OCI-LY3 (cell line): ENCODE results near the gene CAP1.

Experiments
- H2AFZ ChIP-seq: fragments of 200-600, 300-600 bp; shearing (Covaris generic); 2 replicates; pipeline ENCODE4 v1.6.0; 2014; ENCODE audit warnings: antibody characterized with exemption, low read depth, low read length
- H3K27ac ChIP-seq: fragments of 200-600, 300-600 bp; sonication (generic); 2 replicates; pipeline ENCODE4 v1.5.1; 2014; ENCODE audit warnings: mild to moderate bottlenecking, low read length, moderate library complexity, mixed read lengths
- H3K27me3 ChIP-seq: fragments of 200-600, 300-600 bp; sonication (generic); 2 replicates; pipeline ENCODE4 v1.6.1; 2014; ENCODE audit warnings: low read depth, low read length, mixed read lengths
- H3K36me3 ChIP-seq: fragments of 200-600, 300-600 bp; sonication (generic); replicated peaks from 2 replicates; pipeline ENCODE3; 2014; ENCODE audit warnings: low read depth, low read length, mixed read lengths
- H3K4me1 ChIP-seq: fragments of 300-600, 200-600 bp; sonication (generic); 2 replicates; pipeline ENCODE4 v1.6.1; 2014; ENCODE audit warnings: low read length, mixed read lengths
- H3K4me2 ChIP-seq: fragments of 200-600, 300-600 bp; sonication (generic); 2 replicates; pipeline ENCODE4 v1.6.1; 2014; ENCODE audit warnings: low read length, mixed read lengths
- H3K4me3 ChIP-seq: fragments of 300-600, 200-600 bp; sonication (generic); 2 replicates; pipeline ENCODE4 v1.5.1; 2014; ENCODE audit warnings: antibody characterized with exemption, mild to moderate bottlenecking, low read length, moderate library complexity
- H3K79me2 ChIP-seq: fragments of 300-600, 200-600 bp; shearing (Covaris generic); 2 replicates; pipeline ENCODE4 v1.6.1; 2014; ENCODE audit warnings: mild to moderate bottlenecking, low read length, mixed read lengths
- H3K9ac ChIP-seq: fragments of 300-600, 200-600 bp; shearing (Covaris generic); 2 replicates; pipeline ENCODE4 v1.6.0; 2014; ENCODE audit warnings: mild to moderate bottlenecking, low read length, moderate library complexity
- H3K9me3 ChIP-seq: fragments of 200-600, 300-600 bp; shearing (Covaris generic); 2 replicates; pipeline ENCODE4 v1.6.1; 2014; ENCODE audit warnings: low read length, mixed read lengths; ENCODE audit not compliant: insufficient read depth
- H4K20me1 ChIP-seq: fragments of 200-600, 300-600 bp; sonication (generic); 2 replicates; pipeline ENCODE4 v1.6.1; 2016; ENCODE audit warnings: low read length, mixed read lengths; ENCODE audit not compliant: insufficient read depth
- CTCF ChIP-seq: fragments of 200-600, 300-600 bp; sonication (generic); IDR thresholded peaks from 2 replicates; pipeline ENCODE4 v1.5.1; 2014; ENCODE audit warnings: antibody characterized with exemption, low read length, low read depth
- EZH2phosphoT487 ChIP-seq: fragments of 200-600 bp; shearing (Covaris generic); IDR thresholded peaks from 2 replicates; pipeline ENCODE4 v1.6.1; 2018; ENCODE audit warnings: antibody characterized with exemption, mixed run types, low read depth

Gene CAP1

DNA sequence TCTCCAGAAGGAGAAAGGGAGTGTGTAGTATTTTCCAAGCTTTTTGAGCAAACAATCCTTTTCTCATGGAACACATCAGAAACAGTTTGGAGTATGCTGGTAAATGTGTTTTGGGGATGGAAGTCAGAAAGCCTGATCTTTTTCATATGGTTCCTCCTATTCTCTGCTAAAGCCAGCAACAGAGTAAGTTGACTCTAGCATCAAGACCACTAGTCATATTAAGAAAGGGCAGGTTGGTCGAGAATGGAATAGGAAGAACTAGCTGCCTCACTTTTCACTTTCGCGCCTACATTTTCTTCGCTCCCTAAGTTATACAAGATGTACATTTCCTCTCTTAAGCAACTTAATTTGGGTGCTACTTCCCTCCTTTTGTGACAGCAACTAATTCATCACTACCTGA, 32.5 kb downstream of the CAP1 start:
- Histone ChIP-seq H2AFZ (no peak overlapping the region), H3K9ac (no peak overlapping the region), H3K4me3 (no peak overlapping the region), H3K79me2 (no peaks in the 10 kb centered on the region), H3K9me3 (no peaks in the 10 kb centered on the region), H3K27me3 (no peaks in the 10 kb centered on the region), H4K20me1 (no peaks in the 10 kb centered on the region), H3K4me2 (no peak overlapping the region), H3K36me3 (peaks cover 30% of the 10 kb centered on the region), H3K4me1 (no peaks in the 10 kb centered on the region), H3K27ac (no peak overlapping the region)
- no peak for TF ChIP-seq CTCF
- TF ChIP-seq EZH2phosphoT487 = no peak

DNA sequence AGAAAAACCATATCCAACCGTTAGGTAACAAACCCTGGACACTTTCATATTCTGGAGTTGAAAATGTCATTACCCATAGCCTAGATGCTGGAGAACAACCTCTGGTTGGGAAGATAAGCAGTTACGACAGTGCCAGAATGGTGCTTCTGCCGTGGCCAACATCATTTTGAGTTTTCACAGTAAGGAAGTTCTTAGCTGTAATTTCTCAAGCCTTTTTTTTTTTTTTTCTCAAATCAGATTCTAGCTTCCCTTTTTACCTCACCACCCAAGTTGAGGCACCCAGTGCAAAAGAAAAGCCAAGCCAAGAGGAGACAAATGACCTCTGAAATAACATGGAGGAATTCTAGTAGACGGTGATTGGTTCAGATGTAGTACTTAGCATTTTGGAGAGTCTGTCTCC, 34.7 kb downstream of the CAP1 start:
- no peak overlapping the region for H3K9ac ChIP-seq
- H3K4me1 ChIP-seq = no peaks in the 10 kb centered on the region
- H3K9me3 ChIP-seq = no peaks in the 10 kb centered on the region
- peaks cover 22% of the 10 kb centered on the region for H3K36me3 ChIP-seq
- no peaks in the 10 kb centered on the region for H4K20me1 ChIP-seq
- H3K4me2 ChIP-seq = no peak overlapping the region
- H3K79me2 ChIP-seq = no peaks in the 10 kb centered on the region
- H2AFZ ChIP-seq = no peak overlapping the region
- H3K27me3 ChIP-seq = no peaks in the 10 kb centered on the region
- no peak for TF ChIP-seq EZH2phosphoT487
- no peak for TF ChIP-seq CTCF
- H3K4me3 ChIP-seq = no peak overlapping the region
- no peak overlapping the region for H3K27ac ChIP-seq

DNA sequence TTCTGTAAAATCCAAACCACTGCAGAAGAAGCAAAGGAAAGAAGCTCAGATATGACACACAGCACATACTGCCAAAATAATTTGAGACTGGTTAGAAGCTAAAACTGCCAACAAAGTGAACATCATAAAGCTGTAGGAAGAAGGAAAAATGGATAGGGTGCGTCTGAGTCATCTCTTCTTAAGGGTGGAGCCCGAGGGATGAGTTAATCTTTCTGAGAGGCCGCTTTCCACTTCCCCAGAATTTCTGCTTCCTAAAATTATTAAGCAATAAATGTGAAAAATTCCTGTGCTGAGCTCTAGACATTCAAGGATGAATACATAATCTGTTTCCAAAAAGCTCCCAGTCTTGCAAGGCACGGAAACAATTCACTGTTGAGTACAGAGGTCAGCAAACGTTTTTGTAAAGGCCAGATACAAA, 36.4 kb downstream of the CAP1 start:
- no peaks in the 10 kb centered on the region for H3K79me2 ChIP-seq
- no peak overlapping the region for H3K27ac ChIP-seq
- no peaks in the 10 kb centered on the region for H3K27me3 ChIP-seq
- H3K36me3 ChIP-seq = peaks cover 16% of the 10 kb centered on the region
- no peaks in the 10 kb centered on the region for H3K4me1 ChIP-seq
- no peaks in the 10 kb centered on the region for H4K20me1 ChIP-seq
- no peak overlapping the region for H3K9ac ChIP-seq
- H2AFZ ChIP-seq = no peak overlapping the region
- no peak overlapping the region for H3K4me3 ChIP-seq
- no peak for TF ChIP-seq CTCF
- TF ChIP-seq EZH2phosphoT487 = no peak
- no peak overlapping the region for H3K4me2 ChIP-seq
- no peaks in the 10 kb centered on the region for H3K9me3 ChIP-seq

DNA sequence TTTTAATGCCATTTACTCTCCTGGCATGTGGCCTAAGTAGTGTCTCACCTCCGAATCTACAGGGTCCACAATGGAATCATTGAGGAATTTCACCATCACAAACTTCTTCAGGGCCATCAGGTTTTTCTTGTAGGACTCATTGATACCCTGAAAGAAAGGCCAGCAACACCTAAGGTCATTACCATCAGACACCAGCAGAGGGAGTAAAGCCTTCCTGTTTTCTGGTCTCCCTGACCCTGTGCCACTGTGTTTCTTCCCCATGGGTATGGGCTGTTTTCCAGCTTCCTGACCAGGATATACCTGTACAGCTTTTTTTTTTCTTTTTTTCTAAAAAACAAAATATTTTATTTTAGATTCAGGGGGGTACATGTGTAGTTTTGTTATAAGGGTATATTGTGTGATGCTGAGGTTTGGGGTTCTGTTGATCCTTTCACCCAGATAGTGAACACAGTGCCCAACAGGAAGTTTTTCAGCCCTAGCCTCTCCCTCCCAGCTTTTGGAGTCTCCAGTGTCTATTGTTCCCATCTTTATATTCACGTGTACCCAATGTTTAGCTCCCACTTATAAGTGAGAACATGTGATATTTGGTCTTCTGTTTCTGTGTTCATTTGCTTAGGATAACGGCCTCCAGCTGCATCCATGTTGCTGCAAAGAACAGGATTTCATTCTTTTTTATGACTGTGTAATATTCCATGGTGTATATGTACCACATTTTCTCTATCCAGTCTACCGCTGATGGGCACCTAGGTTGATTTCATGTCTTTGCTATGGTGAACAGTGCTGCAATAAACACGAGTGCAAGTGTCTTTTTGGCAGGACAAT, 38.2 kb downstream of the CAP1 start:
- TF ChIP-seq EZH2phosphoT487 (no peak), CTCF (peak; percentile 60)
- no peak overlapping the region for H3K4me2 ChIP-seq

More for the DNA sequence above, 38.2 kb downstream of the CAP1 start:
- no peaks in the 10 kb centered on the region for H3K4me1 ChIP-seq
- H3K36me3 ChIP-seq = peaks cover 6% of the 10 kb centered on the region
- H2AFZ ChIP-seq = no peak overlapping the region
- H4K20me1 ChIP-seq = no peaks in the 10 kb centered on the region
- H3K27me3 ChIP-seq = no peaks in the 10 kb centered on the region
- H3K79me2 ChIP-seq = no peaks in the 10 kb centered on the region
- no peak overlapping the region for H3K4me3 ChIP-seq
- no peaks in the 10 kb centered on the region for H3K9me3 ChIP-seq
- H3K9ac ChIP-seq = no peak overlapping the region
- H3K27ac ChIP-seq = no peak overlapping the region
